NB4 (cell line): ENCODE data around the gene SLC41A3.

Source experiments
- MYC ChIP-seq: IDR thresholded peaks from 2 replicates; pipeline ENCODE4 v1.6.1; 2011; ENCODE audit warnings: low read depth, low read length
- POLR2A ChIP-seq: IDR thresholded peaks from 2 replicates; pipeline ENCODE4 v1.6.1; 2011; ENCODE audit warnings: mild to moderate bottlenecking; ENCODE audit not compliant: insufficient read length; ENCODE audit errors: extremely low read depth
- TF ChIP-seq, protein P1 (sequence below): IDR thresholded peaks from one replicate; pipeline ENCODE4 v1.5.1; 2012; ENCODE audit warnings: low read depth, low read length

DNA sequence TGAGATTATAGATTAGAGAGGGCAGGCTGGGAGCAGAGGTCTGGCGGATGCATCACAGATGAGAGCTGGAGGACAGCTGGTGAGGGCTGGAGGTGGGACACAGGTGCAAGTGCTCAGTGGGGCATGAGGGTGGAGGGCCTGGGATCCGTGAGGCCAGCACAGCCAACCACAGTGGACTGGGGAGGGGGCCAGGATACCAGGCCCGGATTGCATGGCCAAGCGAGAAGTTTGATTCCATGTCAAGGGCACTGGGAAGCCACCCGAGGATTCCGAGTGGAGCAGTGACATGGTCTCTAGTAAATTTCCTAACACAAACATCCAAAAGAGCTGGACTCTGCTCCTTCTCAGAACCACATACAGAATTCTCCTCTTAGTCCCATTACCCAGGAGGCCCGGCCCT is 44.0 kb upstream of the SLC41A3 start:
- TF ChIP-seq, protein P1, sequence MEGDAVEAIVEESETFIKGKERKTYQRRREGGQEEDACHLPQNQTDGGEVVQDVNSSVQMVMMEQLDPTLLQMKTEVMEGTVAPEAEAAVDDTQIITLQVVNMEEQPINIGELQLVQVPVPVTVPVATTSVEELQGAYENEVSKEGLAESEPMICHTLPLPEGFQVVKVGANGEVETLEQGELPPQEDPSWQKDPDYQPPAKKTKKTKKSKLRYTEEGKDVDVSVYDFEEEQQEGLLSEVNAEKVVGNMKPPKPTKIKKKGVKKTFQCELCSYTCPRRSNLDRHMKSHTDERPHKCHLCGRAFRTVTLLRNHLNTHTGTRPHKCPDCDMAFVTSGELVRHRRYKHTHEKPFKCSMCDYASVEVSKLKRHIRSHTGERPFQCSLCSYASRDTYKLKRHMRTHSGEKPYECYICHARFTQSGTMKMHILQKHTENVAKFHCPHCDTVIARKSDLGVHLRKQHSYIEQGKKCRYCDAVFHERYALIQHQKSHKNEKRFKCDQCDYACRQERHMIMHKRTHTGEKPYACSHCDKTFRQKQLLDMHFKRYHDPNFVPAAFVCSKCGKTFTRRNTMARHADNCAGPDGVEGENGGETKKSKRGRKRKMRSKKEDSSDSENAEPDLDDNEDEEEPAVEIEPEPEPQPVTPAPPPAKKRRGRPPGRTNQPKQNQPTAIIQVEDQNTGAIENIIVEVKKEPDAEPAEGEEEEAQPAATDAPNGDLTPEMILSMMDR, result no peak
- no peak for TF ChIP-seq POLR2A
- TF ChIP-seq MYC, result no peak
